ENCODE measurements around the gene RABGAP1L. TPM values are rescaled to one million over a fixed set of nuclear protein-coding genes. Genes with fewer than 3 reads are reported as not detected.

Gene RABGAP1L
- polyA plus RNA-seq, 1 donor = 28.0 TPM

DNA sequence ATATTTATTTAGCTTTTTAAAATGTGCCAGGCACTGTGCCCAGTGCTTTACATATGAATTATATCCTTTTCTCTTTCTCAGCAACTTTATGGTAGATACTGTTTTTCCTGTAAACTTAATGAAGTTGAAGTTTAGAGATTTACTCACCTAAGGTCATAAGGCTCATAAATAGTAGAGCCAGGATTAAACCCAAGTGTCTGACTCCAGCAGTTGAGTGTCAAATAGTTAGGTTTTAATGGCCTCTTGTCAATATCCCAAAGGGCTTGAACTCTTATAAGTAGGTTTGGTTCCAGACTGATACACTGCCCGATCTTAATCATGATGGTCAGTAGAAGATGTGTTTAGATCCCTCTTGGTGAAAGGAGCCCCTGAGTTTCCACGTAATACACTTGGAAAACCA lies 37.8 kb downstream of the RABGAP1L start:
- no peak for DNase-seq

GRCh38 chr1:174197547-174197946 lies 38.2 kb downstream of the RABGAP1L start:
- DNase-seq = no peak

DNA sequence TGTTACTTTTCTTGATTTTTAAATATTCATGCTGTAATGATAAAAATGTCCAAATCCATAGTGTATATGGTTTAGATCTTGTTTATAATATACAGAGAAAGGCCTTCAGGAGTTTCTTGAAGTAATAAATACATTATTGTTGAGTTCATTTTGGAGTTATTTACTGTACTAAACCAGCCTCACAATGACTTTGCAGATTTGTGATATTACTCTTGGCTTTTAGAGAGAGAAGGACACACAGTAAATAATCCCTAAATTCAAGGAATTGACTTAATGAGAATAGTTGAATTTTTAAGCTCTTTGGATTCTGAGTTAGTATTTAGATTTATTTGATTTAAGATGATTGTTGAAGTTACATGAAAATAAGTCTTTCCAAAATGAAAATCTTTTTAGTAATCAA lies 38.9 kb downstream of the RABGAP1L start:
- no peak for DNase-seq

DNA sequence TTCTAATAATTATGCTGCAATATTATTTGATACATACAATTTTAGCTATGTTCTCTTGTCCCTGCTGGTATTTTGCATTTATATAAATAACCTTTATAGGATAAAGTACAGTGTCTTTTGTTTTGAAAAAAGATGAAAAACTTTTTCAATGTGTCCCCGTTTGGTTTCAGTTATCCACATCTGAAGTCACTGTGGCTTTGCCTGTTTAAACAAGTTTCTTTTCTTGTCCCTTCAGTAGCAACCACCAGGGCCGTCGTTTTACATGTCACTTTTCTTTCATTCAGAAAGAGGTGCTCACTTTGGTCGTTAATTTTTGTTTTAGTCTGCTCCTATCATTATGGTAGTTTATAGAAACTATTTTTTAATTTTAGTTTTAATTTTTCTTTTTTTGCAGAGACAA lies 41.4 kb downstream of the RABGAP1L start:
- no peak for DNase-seq

DNA sequence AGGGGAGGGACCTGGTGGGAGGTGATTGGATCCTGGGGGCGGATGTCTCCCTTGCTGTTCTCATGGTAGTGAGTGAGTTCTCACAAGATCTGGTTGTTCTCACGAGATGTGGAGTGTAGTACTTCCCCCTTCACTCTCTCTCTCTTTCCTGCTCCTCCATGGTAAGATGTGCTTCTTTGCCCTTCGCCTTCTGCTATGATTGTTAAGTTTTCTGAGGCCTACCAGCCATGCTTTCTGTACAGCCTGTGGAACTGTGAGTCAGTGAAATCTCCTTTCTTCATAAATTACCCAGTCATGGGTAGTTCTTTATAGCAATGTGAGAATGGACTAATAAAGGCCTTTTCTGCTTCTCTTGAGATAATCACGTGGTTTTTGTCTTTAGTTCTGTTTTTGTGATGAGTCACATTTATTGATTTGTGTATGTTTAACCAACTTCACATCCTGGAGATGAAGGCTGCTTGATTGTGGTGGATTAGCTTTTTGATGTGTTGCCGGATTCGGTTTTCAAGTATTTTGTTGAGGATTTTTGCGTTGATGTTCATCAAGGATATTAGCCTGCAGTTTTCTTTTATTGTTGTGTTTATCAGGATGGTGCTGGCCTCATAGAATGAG lies 45.5 kb downstream of the RABGAP1L start:
- no peak for DNase-seq

DNA sequence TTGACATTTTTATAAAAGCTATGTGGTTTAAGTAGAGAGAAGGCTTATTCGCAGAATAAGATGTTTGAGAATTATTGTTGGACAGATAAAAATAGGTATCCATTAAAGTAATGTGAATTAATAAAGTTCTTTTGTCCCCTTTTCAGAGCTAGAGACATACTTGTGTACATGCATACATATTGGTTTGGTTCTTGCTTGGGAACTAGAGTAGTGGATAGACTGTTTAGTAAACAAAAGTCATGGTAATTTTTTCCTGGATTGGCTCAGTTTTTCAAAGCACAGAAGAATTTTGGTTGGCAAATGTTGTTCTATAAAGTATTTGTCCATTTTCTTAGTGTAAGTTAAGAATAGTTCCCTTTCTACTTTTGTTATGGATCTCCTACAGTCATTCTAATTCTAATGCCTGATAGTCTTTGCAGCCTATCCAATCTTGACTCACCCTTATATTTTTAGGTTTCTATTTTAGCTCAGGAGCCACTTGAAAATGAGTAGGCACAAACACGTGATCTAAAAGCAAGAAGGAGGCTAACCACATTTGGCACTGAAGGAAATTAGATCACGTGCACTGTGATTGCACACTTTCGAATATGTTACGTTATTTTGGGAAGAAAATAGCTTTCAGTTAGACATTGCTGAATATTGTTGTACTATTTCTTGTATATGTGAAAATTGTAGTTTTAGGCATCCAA lies 47.0 kb downstream of the RABGAP1L start:
- DNase-seq = no peak

GRCh38 chr1:174209347-174210187 lies 50.2 kb downstream of the RABGAP1L start:
- no peak for DNase-seq

GRCh38 chr1:174211486-174211885 lies 52.2 kb downstream of the RABGAP1L start:
- DNase-seq = no peak

- no peak for DNase-seq
These were observed 56.4 kb downstream of the RABGAP1L start for GRCh38 chr1:174215766-174216165.

DNA sequence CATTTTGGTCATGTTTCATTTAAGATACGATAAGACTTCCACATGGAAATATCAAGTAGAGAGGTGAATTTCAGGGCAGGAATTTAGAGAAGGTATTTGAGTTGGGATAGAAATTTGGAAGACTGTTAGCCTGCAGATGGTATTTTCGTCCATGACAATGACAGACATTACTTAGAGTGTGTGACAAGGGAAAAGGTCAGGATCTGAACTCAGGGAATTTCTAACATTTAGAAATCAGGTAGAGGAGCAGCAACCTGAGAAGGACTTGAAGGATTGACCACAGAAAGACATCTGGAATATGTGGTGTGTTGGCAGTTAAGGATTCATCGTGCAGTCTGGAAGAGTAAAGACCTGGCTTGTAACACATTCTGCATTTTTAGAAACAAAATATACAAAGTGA lies 57.9 kb downstream of the RABGAP1L start:
- no peak for DNase-seq

- peak; percentile 30 for DNase-seq
These were observed 58.7 kb downstream of the RABGAP1L start for GRCh38 chr1:174217787-174218574.

DNA sequence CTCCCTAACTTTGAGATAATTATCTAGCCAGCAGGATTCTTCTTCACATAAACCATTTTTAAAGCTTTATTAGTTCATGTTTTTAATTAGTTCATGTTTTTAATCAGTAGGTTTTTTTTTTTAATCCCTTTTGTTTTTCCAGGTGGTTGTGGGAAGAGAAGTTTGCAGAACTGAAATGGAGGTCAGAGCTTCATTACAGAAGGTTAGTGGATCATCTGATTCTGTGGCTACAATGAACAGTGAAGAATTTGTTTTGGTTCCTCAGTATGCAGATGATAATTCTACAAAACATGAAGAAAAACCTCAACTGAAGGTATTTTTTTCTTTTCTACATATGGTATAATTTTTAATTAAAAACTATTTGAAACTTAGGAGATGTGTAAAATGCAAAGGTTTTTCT lies 59.7 kb downstream of the RABGAP1L start:
- no peak for DNase-seq

DNA sequence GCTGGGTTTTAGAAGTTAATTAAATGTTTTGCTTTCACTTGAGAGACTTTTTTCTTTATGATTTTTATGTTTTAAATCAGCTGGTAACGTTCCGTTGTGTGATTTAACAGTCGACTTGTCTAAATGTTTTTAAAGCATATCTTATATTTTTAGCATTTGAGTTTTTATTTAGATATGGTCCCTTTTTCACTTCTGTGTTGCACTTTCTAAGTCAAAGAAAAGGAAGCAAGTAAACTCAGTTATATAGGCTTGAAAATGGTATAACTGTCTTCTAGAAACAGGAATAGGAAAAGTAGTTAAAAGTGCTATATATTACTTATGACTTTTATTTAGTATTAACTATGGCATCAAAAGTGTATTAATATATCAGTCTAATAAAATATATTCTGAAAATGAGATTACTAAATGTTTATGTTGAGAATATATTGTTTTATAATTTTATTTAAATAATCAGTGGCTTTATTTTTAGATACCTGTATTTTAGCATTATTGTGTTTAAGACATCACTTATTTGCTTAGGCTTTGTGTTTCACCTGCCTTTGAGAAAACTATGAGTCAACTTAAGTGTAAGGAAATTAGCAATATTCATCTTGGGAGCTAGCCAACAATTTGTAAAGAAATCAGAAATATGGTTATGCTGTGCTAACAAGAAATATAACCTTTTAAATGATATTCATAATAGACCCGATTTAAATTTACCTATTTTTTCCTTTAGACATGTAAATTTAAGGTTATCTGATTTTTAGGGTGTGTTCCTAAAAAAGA lies 60.5 kb downstream of the RABGAP1L start:
- no peak for DNase-seq

- no peak for DNase-seq
These were observed 62.4 kb downstream of the RABGAP1L start for GRCh38 chr1:174221681-174222080.

DNA sequence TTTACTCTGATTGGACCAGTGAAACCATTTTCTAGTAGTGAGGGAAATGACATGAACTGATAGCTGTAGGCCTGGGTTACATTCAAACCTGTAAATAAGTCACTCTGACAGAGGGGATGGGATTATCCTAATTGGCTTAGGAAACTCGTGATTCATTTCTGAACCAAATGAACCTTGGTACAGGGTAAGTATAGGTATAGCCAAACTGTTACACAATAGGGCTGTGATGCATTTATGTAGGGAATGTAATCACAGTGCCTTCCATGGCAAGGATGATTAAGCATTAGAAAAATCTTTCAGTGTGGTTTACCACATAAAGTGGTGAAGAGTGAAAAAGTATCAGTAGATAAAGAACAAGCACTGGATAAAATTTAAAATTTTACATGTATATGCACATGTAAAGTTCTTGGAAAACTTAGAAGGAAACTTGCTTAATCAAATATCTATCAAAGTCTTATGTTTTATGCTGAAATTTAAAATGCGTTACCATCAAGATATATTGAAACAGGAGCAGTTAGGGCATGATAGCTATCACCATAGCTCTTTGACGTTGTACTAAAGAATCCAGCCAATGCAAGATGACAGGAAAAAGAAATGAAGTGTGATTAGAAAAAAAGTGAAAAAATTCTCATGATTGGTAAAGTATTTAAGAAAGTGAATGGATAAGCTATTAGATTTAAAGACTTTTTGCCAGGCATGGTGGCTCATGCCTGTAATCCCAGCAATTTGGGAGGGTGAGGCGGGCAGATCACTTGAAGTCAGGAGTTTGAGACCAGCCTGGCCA lies 63.0 kb downstream of the RABGAP1L start:
- no peak for DNase-seq

GRCh38 chr1:174224641-174225040 lies 65.3 kb downstream of the RABGAP1L start:
- DNase-seq = no peak

GRCh38 chr1:174225499-174226204 lies 66.3 kb downstream of the RABGAP1L start:
- DNase-seq = no peak

- no peak for DNase-seq
These were observed 71.1 kb downstream of the RABGAP1L start for GRCh38 chr1:174230399-174230798.

DNA sequence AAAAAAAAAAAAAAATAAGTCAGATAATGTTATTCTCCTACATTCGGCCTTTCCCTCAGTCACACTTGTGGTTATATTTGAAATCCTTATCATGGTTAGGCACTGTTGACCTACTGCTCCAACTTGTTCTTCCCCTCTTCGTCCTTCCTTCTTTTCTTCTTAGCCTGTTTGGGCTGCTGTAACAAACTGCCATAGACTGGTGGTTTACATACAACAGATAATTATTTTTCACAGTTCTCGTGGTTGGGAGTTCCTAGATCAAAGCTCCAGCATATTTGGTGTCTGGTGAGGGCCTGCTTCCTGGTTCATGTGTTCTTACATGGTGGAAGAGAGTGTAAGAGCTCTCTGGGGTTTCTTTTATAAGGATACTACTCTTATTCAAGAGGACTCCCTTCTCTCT lies 73.4 kb downstream of the RABGAP1L start:
- DNase-seq = no peak

All from left kidney (tissue), 2 donors.